Fibroblast of pulmonary artery (primary cell): ENCODE data around the gene RABGAP1L.
"Not testable (repeated sequence)": the region's sequence is repeated elsewhere in the genome, so short reads cannot be mapped to it uniquely, and the experiment has no call there.

Experiments
- DNase-seq: peaks from one replicate; pipeline ENCODE4 v3.0.0-alpha.2; 2010; ENCODE audit warnings: low read depth
- H3K4me3 ChIP-seq: replicated peaks from 2 replicates; pipeline ENCODE4 v1.5.1; 2011; ENCODE audit warnings: low read depth, mild to moderate bottlenecking, control low read depth, low read length, moderate library complexity
- TF ChIP-seq, protein P1 (sequence below): IDR thresholded peaks from 2 replicates; pipeline ENCODE4 v1.5.1; 2011; ENCODE audit warnings: mild to moderate bottlenecking, control low read depth, low read length, inconsistent platforms; ENCODE audit errors: missing control alignments

RABGAP1L gene

DNA sequence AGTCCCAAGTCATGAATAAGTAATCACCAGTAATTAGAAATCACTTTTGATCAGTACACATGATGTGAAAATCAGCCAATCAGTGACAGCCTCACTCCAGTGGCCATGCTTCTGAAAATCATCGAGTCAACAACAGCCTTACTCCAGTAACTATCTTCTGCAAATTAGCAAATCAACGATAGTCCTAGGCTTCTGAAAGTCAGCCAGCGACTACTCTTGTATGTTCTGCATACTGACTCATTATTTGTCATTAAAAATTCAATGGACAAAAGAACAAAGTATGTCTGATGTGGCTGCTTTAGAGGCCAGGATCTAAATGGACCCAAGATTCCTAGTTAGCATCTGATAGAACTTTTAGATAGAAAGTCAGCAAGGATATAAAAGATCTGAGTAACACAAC is 391.0 kb downstream of the RABGAP1L start:
- no peak overlapping the region for H3K4me3 ChIP-seq
- TF ChIP-seq, protein P1, sequence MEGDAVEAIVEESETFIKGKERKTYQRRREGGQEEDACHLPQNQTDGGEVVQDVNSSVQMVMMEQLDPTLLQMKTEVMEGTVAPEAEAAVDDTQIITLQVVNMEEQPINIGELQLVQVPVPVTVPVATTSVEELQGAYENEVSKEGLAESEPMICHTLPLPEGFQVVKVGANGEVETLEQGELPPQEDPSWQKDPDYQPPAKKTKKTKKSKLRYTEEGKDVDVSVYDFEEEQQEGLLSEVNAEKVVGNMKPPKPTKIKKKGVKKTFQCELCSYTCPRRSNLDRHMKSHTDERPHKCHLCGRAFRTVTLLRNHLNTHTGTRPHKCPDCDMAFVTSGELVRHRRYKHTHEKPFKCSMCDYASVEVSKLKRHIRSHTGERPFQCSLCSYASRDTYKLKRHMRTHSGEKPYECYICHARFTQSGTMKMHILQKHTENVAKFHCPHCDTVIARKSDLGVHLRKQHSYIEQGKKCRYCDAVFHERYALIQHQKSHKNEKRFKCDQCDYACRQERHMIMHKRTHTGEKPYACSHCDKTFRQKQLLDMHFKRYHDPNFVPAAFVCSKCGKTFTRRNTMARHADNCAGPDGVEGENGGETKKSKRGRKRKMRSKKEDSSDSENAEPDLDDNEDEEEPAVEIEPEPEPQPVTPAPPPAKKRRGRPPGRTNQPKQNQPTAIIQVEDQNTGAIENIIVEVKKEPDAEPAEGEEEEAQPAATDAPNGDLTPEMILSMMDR = no peak
- DNase-seq = no peak

DNA sequence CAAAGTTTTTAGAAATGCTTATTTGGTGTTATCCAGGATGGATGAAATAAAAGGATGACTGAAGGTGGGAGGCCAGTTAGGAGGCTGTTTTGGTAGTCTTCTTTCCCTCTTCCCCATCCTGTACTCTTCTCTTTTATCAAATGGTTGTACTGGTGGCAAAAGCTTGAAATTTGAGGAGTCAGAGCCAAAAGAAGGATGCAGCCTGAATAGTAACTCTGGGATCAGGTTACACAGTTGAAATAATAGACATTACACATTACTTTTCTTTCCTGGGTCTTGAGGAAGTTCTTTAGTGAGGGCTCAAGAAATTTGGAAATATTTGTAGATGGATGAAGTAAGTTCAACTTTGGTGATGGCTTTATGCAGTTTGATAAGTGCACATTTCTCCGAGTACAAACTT is 397.1 kb downstream of the RABGAP1L start:
- H3K4me3 ChIP-seq = no peak overlapping the region
- TF ChIP-seq, protein P1 = no peak
- DNase-seq = no peak

DNA sequence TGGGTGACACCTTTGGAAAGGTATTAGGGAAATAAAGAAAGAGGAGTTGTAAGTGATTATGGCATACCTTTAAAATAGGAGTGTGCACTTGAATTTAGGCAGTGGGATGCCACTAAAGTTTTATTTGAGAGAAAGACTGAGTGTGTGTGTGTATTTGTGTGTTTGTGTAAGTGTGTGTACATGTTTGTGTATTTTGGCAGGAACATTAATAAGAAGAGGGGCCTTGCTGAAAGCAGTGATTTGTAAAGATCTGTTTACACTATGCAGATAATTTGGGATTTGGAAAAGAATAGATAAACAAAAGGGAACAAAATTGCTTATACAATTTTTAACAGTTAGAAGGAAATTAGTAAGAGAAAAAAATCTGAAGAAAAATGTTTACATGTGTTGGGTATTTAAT is 409.2 kb downstream of the RABGAP1L start:
- no peak overlapping the region for H3K4me3 ChIP-seq
- TF ChIP-seq, protein P1 = no peak
- DNase-seq = no peak

DNA sequence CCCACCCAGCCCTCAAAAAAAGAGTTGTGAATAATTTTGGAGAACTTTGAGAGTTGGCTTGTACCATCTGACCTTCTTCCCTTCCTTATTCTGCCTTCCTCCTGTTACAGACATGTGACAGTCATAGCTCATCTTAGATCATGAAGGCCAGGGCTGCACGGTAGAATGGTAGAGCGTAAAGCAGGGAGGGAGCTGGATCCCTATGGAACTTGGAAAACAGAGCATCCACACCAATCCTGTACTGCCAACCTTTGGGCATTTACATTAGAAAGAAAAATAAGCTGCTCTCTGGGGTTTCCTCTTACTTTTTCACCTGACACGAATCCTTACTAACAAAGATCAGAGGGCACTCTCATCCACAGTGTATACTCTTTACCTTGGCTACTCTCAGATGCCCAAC is 409.9 kb downstream of the RABGAP1L start:
- no peak for DNase-seq
- TF ChIP-seq, protein P1 = no peak
- H3K4me3 ChIP-seq = no peak overlapping the region

DNA sequence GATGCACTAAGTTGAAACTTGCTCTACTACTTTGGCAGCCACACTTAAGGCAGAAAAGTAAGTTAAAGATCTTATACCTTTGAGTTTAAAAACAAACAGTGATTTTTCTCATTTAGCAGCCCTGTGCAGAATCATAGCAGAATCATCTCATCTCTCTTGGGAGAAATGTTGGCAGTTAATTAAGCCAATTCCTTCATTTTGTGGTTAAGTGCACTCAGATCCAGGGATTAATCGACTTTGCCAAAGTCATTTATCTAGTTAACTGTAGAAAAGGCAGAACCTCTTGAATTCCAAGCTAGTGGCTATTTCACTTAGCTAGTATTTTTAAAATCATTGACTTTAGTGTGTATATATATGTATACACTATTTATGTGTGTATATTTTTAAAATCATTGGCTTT is 413.5 kb downstream of the RABGAP1L start:
- no peak for DNase-seq
- no peak overlapping the region for H3K4me3 ChIP-seq
- TF ChIP-seq, protein P1 = no peak

DNA sequence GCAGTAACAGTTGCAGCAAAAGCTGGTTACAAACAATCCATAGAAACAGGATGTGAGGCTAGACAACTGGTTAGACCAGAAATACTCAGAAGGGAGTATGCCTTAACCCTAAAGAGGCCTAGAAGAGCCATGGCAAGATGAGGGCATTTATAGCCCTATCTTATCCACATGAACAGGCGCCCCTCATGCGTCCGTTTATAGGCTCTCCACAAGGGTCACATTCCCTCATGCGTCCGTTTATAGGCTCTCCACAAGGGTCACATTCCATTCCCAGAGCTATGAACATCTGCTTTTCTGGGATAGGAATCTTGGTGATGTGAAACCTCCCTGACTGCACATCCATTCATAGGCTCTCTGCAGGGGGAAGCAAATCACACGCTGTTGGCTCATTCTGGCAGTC is 416.8 kb downstream of the RABGAP1L start:
- DNase-seq, H3K4me3 ChIP-seq: not testable (repeated sequence)

DNA sequence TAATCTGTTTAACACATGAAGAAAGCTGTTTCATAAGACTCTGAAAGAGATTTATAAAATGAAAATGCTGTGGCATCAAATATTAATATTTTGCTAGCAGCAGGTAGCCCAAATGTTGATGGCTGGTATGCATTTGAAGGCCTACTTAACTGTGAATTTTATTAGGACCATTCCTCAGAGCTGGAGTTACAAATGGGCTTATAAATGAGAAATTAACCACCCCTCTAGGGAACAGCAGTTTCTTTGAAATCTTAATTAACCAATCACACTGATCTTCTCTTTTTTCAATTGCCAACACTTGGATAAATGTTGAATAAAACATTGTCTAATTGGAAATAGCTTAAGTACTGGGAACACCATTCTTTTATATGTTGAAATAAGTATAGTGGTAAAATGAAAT is 418.4 kb downstream of the RABGAP1L start:
- TF ChIP-seq, protein P1 = no peak
- no peak overlapping the region for H3K4me3 ChIP-seq
- DNase-seq = no peak

DNA sequence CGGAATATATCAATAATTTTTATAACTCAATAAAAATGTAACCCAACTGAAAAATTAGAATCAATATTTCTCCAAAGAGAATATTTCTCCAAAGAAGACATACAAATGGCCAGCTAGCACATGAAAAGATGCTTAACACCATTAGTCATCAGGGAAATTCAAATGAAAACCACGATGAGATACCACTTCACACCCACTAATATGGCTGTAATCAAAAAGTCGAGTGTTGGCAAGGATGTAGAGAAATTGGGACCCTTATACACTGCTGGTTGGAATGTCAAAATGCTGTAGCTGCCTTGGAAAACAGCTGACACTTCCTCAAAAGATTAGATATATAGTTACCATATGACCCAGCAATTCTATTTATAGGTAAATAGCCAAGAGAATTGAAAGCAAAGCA is 421.5 kb downstream of the RABGAP1L start:
- no peak for DNase-seq
- no peak overlapping the region for H3K4me3 ChIP-seq
- TF ChIP-seq, protein P1 = no peak
